Adrenal gland (tissue), 5 donors: ENCODE results near the gene CACNA1B.
"Not testable (repeated sequence)": the region's sequence is repeated elsewhere in the genome, so short reads cannot be mapped to it uniquely, and the experiment has no call there.

Source experiments
- POLR2A ChIP-seq, 2 donors: fragments of 450-650 bp; IDR thresholded peaks; one replicate each; pipeline ENCODE4 v1.6.1; 2017; ENCODE audit warnings: antibody characterized with exemption in 2 of 2, mild to moderate bottlenecking in 2 of 2, moderate library complexity in 1 of 2
- TF ChIP-seq, protein P1 (sequence below), 6 experiments: fragments of 450-650 bp in 4 of 6; fragments of 200-600 bp in 2 of 6; sonication (generic) in 1 of 6; IDR thresholded peaks; 1 replicate in 5 of 6; 2 replicates in 1 of 6; pipeline versions ENCODE4 v1.5.1 to v1.8.0; 2016 to 2021; ENCODE audit warnings: antibody characterized with exemption in 6 of 6, mild to moderate bottlenecking in 2 of 6, moderate library complexity in 1 of 6
- donor health status: DM: no; HTN: no; CAD: no.

DNA sequence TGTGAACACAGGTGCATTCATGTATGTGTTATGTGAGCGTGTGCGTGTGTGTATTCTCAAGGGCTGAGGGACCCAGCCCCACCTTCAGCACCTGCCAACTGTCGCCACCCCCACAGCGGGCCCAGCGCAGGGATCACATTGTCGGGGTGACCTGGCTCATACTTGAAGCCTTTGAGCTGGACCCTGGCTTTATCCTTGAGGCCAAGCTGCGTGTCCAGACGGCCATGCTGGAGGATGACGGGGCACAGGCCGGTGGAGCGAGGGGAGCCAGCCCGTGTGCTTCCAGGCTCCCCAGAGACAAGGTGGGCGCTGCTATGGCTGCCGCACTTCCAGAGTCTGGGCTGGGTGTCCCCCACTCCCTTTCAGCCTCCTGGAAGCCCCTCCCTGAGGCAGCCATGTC is 261.5 kb downstream of the CACNA1B start:
- TF ChIP-seq, protein P1, sequence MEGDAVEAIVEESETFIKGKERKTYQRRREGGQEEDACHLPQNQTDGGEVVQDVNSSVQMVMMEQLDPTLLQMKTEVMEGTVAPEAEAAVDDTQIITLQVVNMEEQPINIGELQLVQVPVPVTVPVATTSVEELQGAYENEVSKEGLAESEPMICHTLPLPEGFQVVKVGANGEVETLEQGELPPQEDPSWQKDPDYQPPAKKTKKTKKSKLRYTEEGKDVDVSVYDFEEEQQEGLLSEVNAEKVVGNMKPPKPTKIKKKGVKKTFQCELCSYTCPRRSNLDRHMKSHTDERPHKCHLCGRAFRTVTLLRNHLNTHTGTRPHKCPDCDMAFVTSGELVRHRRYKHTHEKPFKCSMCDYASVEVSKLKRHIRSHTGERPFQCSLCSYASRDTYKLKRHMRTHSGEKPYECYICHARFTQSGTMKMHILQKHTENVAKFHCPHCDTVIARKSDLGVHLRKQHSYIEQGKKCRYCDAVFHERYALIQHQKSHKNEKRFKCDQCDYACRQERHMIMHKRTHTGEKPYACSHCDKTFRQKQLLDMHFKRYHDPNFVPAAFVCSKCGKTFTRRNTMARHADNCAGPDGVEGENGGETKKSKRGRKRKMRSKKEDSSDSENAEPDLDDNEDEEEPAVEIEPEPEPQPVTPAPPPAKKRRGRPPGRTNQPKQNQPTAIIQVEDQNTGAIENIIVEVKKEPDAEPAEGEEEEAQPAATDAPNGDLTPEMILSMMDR (IDR thresholded peaks at IDR 0.05) = not testable (repeated sequence)
- TF ChIP-seq POLR2A (IDR thresholded peaks at IDR 0.05) = not testable (repeated sequence)
